Ishikawa (cell line): Measurements from ENCODE around the gene PPM1L.

Experiments
- CREB1 ChIP-seq: IDR thresholded peaks from 2 replicates; pipeline ENCODE4 v1.6.1; 2012; ENCODE audit warnings: low read depth
- EGR1 ChIP-seq: IDR thresholded peaks from 2 replicates; pipeline ENCODE4 v1.6.1; 2012
- EP300 ChIP-seq: IDR thresholded peaks from 2 replicates; pipeline ENCODE4 v1.6.1; 2012; ENCODE audit warnings: borderline replicate concordance
- FOXM1 ChIP-seq: IDR thresholded peaks from 2 replicates; pipeline ENCODE4 v1.6.1; 2012; ENCODE audit warnings: low read depth, borderline replicate concordance
- RAD21 ChIP-seq: IDR thresholded peaks from 2 replicates; pipeline ENCODE4 v1.6.1; 2012; ENCODE audit warnings: low read depth
- REST ChIP-seq: IDR thresholded peaks from 2 replicates; pipeline ENCODE4 v1.6.1; 2012; ENCODE audit warnings: low read depth, mild to moderate bottlenecking
- TAF1 ChIP-seq: IDR thresholded peaks from 2 replicates; pipeline ENCODE4 v1.6.1; 2012; ENCODE audit warnings: low read depth, mild to moderate bottlenecking
- USF1 ChIP-seq: IDR thresholded peaks from 2 replicates; pipeline ENCODE4 v1.6.1; 2012

GRCh38 chr3:161093895-161094294 is 337.9 kb downstream of the PPM1L start:
- TF ChIP-seq EP300 (no peak), EGR1 (no peak), USF1 (no peak), RAD21 (no peak), REST (no peak), FOXM1 (no peak), TAF1 (no peak), CREB1 (no peak)
